Measurements from ENCODE around the gene MUC5AC. TPM values are rescaled to one million over a fixed set of nuclear protein-coding genes. Genes with fewer than 3 reads are reported as not detected.
"Not testable (repeated sequence)": the region's sequence is repeated elsewhere in the genome, so short reads cannot be mapped to it uniquely, and the experiment has no call there.

Gene MUC5AC
- total RNA-seq, 1 donor from 2014 or later, result not detected

GRCh38 chr11:1148752-1149180, 9.0 kb upstream of the MUC5AC start:
- no peak for DNase-seq (ENCODE audit: low read depth, low spot score)

- DNase-seq (ENCODE audit: low read depth, low spot score), result no peak
These were observed 8.2 kb upstream of the MUC5AC start for GRCh38 chr11:1149545-1149944.

GRCh38 chr11:1150116-1150515, 7.6 kb upstream of the MUC5AC start:
- DNase-seq (ENCODE audit: low read depth, low spot score), result no peak

- no peak for DNase-seq (ENCODE audit: low read depth, low spot score)
These were observed 6.9 kb upstream of the MUC5AC start for GRCh38 chr11:1150769-1151365.

GRCh38 chr11:1151366-1152315, 6.1 kb upstream of the MUC5AC start:
- DNase-seq (ENCODE audit: low read depth, low spot score), result no peak

- DNase-seq (ENCODE audit: low read depth, low spot score), result no peak
These were observed 5.2 kb upstream of the MUC5AC start for GRCh38 chr11:1152316-1153104.

GRCh38 chr11:1153105-1153950, 4.4 kb upstream of the MUC5AC start:
- DNase-seq (ENCODE audit: low read depth, low spot score), result no peak

GRCh38 chr11:1153951-1154493, 3.7 kb upstream of the MUC5AC start:
- DNase-seq (ENCODE audit: low read depth, low spot score), result peak; percentile 58

GRCh38 chr11:1154656-1155055, 3.1 kb upstream of the MUC5AC start:
- not testable (repeated sequence) for DNase-seq (ENCODE audit: low read depth, low spot score)

- DNase-seq (ENCODE audit: low read depth, low spot score), result no peak
These were observed 2.5 kb upstream of the MUC5AC start for GRCh38 chr11:1155274-1155693.

- no peak for DNase-seq (ENCODE audit: low read depth, low spot score)
These were observed 1.0 kb upstream of the MUC5AC start for GRCh38 chr11:1156506-1157340.

- no peak for DNase-seq (ENCODE audit: low read depth, low spot score)
These were observed 460 bp upstream of the MUC5AC start for GRCh38 chr11:1157341-1157644.

GRCh38 chr11:1158681-1159487, 1.1 kb downstream of the MUC5AC start:
- DNase-seq (ENCODE audit: low read depth, low spot score), result no peak

- DNase-seq (ENCODE audit: low read depth, low spot score), result not testable (repeated sequence)
These were observed 1.9 kb downstream of the MUC5AC start for GRCh38 chr11:1159488-1160220.

- DNase-seq (ENCODE audit: low read depth, low spot score), result no peak
These were observed 2.7 kb downstream of the MUC5AC start for GRCh38 chr11:1160231-1161101.

GRCh38 chr11:1161410-1162137, 3.8 kb downstream of the MUC5AC start:
- no peak for DNase-seq (ENCODE audit: low read depth, low spot score)

- DNase-seq (ENCODE audit: low read depth, low spot score), result no peak
These were observed 4.4 kb downstream of the MUC5AC start for GRCh38 chr11:1162138-1162475.

Data from pulmonary artery endothelial cell (primary cell).